GM12878 (cell line): Measurements from ENCODE around the gene DCST1. TPM values are rescaled to one million over a fixed set of nuclear protein-coding genes. Genes with fewer than 3 reads are reported as not detected.

Experiments
- ATAC-seq: fragments of 200-7000 bp; cut with Tn5 transposase; 3 replicates; pipeline ENCODE4 v1.9.1; 2020; ENCODE audit warnings: mild to moderate bottlenecking, moderate library complexity
- BruUV-seq: library from RNA; stranded (reverse); fragments of 400-500 nt; replicated peaks from 2 replicates; lab custom pipeline; 2021; lab: Mats Ljungman, UMichigan
- CTCF ChIA-PET: fragments of 300-600 bp; sonication (Branson Sonifier 250); formaldehyde crosslinking; extraction: SDS; loops from one replicate; lab custom pipeline; 2021; ENCODE audit warnings: inconsistent platforms; lab: Yijun Ruan, JAX
- POLR2A ChIA-PET: fragments of 350-600 bp; formaldehyde crosslinking; extraction: SDS; loops from one replicate; lab custom pipeline; 2021; ENCODE audit warnings: inconsistent platforms; lab: Charles Lee
- RAD21 ChIA-PET: fragments of 300-600 bp; sonication (Branson Sonifier 250); formaldehyde crosslinking; loops from one replicate; lab custom pipeline; 2023; ENCODE audit warnings: antibody characterized with exemption; ENCODE audit not compliant: unreplicated experiment; lab: Charles Lee
- SMC1A ChIA-PET: fragments of 300-600 bp; sonication (Branson Sonifier 250); formaldehyde crosslinking; loops from one replicate; lab custom pipeline; 2023; ENCODE audit not compliant: unreplicated experiment, uncharacterized antibody; lab: Charles Lee
- DNase-seq: peaks from one replicate; pipeline ENCODE4 v3.0.0-alpha.2; 2011; ENCODE audit warnings: low read depth, low spot score
- FAIRE-seq: peaks from 3 replicates; lab custom pipeline; 2011; peaks lifted over from hg19 to GRCh38; lab: Jason Lieb, UNC
- H2AFZ ChIP-seq: 2 replicates; pipeline ENCODE4 v1.6.0; 2011; ENCODE audit warnings: low read depth, low read length, control low read depth; ENCODE audit not compliant: control insufficient read depth
- H3K27ac ChIP-seq: 2 replicates; pipeline ENCODE4 v1.5.1; 2011; ENCODE audit warnings: control low read depth; ENCODE audit not compliant: control insufficient read depth, insufficient read depth
- H3K27me3 ChIP-seq, 2 experiments: replicated peaks in 1 of 2; 2 replicates each; pipeline versions ENCODE4 v1.6.0 to v1.6.1; 2011; ENCODE audit warnings: low read length in 1 of 2; ENCODE audit not compliant: control insufficient read depth in 2 of 2, insufficient read depth in 2 of 2
- H3K36me3 ChIP-seq, 2 experiments: 2 replicates each; pipeline ENCODE4 v1.5.1; 2011; ENCODE audit warnings: low read length in 1 of 2; ENCODE audit not compliant: control insufficient read depth in 2 of 2, insufficient read depth in 2 of 2
- H3K4me1 ChIP-seq: 2 replicates; pipeline ENCODE4 v1.6.1; 2011; ENCODE audit warnings: mild to moderate bottlenecking, low read length, moderate library complexity, mixed read lengths; ENCODE audit not compliant: control insufficient read depth, insufficient read depth
- H3K4me2 ChIP-seq: 2 replicates; pipeline ENCODE4 v1.6.0; 2011; ENCODE audit warnings: control low read depth; ENCODE audit not compliant: control insufficient read depth, insufficient read depth
- H3K4me3 ChIP-seq: fragments of 200-600 bp; sonication (generic); 2 replicates; pipeline ENCODE4 v1.5.1; 2016
- H3K79me2 ChIP-seq: 2 replicates; pipeline ENCODE4 v1.6.0; 2011; ENCODE audit warnings: low read length; ENCODE audit not compliant: control insufficient read depth, insufficient read depth
- H3K9ac ChIP-seq: 2 replicates; pipeline ENCODE4 v1.8.0; 2011; ENCODE audit warnings: low read length, control low read depth, mixed read lengths; ENCODE audit not compliant: control insufficient read depth, insufficient read depth
- H3K9me3 ChIP-seq: replicated peaks from 3 replicates; pipeline ENCODE4 v1.5.1; 2011; ENCODE audit warnings: mild to moderate bottlenecking, low read length; ENCODE audit not compliant: control insufficient read depth, insufficient read depth
- H4K20me1 ChIP-seq: 2 replicates; pipeline ENCODE4 v1.6.0; 2011; ENCODE audit not compliant: control insufficient read depth, insufficient read depth
- ASH2L ChIP-seq: fragments of 300-600, 200-600 bp; sonication (generic); IDR thresholded peaks from 2 replicates; pipeline ENCODE4 v1.6.1; 2017; ENCODE audit warnings: low read depth, mild to moderate bottlenecking, borderline replicate concordance
- BCL3 ChIP-seq: IDR thresholded peaks from 2 replicates; pipeline ENCODE4 v1.6.1; 2011; ENCODE audit warnings: borderline replicate concordance, low read depth, mild to moderate bottlenecking, moderate library complexity, low read length; ENCODE audit not compliant: insufficient read depth, poor library complexity, severe bottlenecking
- EP300 ChIP-seq, 2 experiments: fragments of 150-350 bp in 1 of 2; IDR thresholded peaks; 2 replicates each; pipeline ENCODE4 v1.6.1; 2011 to 2012; ENCODE audit warnings: low read depth in 2 of 2, low read length in 2 of 2, borderline replicate concordance in 1 of 2, improper control_type of control experiment in 1 of 2, inconsistent platforms in 1 of 2; ENCODE audit not compliant: control insufficient read depth in 1 of 2
- GATAD2B ChIP-seq: fragments of 450-650 bp; conservative IDR thresholded peaks from 2 replicates; pipeline ENCODE4 v1.6.1; 2017; ENCODE audit warnings: low read depth, mild to moderate bottlenecking, moderate library complexity
- RELB ChIP-seq: fragments of 450-650 bp; IDR thresholded peaks from 2 replicates; pipeline ENCODE4 v1.6.1; 2017; ENCODE audit warnings: low read depth, mild to moderate bottlenecking, moderate library complexity
- SREBF1 ChIP-seq: IDR thresholded peaks from 2 replicates; pipeline ENCODE4 v1.6.1; 2012; ENCODE audit warnings: mild to moderate bottlenecking, low read length
- STAT1 ChIP-seq: fragments of 450-650 bp; conservative IDR thresholded peaks from 2 replicates; pipeline ENCODE4 v1.6.1; 2014; ENCODE audit warnings: antibody characterized with exemption, mild to moderate bottlenecking
- TAF1 ChIP-seq: IDR thresholded peaks from 2 replicates; pipeline ENCODE4 v1.6.1; 2011; ENCODE audit warnings: mild to moderate bottlenecking, low read depth, low read length, borderline replicate concordance
- TARDBP ChIP-seq: IDR thresholded peaks from 2 replicates; pipeline ENCODE4 v1.6.1; 2016; ENCODE audit warnings: borderline replicate concordance
- ZBED1 ChIP-seq: IDR thresholded peaks from 2 replicates; pipeline ENCODE4 v1.6.1; 2016; ENCODE audit warnings: borderline replicate concordance
- WGBS: methylation state at CpG from one replicate; pipeline ENCODE4 v1.1.6; 2016; ENCODE audit warnings: low lambda C conversion rate; ENCODE audit not compliant: insufficient replicate concordance, insufficient coverage; ENCODE audit errors: missing lambda C conversion rate; 5-methylcytosine and 5-hydroxymethylcytosine counted together
- in situ Hi-C: fragments of 300-500 bp; cut with MboI; formaldehyde crosslinking; loops from 9 replicates; pipeline ENCODE4 v1.14.3; 2018; ENCODE audit warnings: mixed read lengths
- intact Hi-C: fragments of 100-400 bp; cut with micrococcal nuclease; formaldehyde crosslinking; loops from one replicate; pipeline ENCODE4 v1.14.2; 2022; ENCODE audit not compliant: unreplicated experiment
- polyA plus RNA-seq, 11 experiments: library from polyadenylated mRNA; depleted of rRNA in 4 of 11; unstranded in 6 of 11; stranded (reverse) in 5 of 11; fragments of >200 nt; fragmentation: Nextera tagmentation in 4 of 11; fragmentation: Illumina TruSeq in 1 of 11; extraction: Ambion mirVana in 4 of 11; extraction: Trizol in 1 of 11; gene quantifications; 1 replicate in 1 of 11; 2 replicates in 10 of 11; pipeline versions ENCODE4 v1.2.1 to v1.2.3, GENCODE V29; 2011 to 2016; ENCODE audit warnings: inconsistent platforms in 2 of 11, missing spikeins in 2 of 11, low read depth in 1 of 11
- total RNA-seq, 4 experiments: library from RNA; depleted of rRNA in 3 of 4; stranded (reverse); fragments of >200 nt in 3 of 4; fragmentation: Illumina TruSeq in 1 of 4; extraction: Trizol in 1 of 4; gene quantifications; 2 replicates each; pipeline versions ENCODE4 v1.2.1 to v1.2.3, GENCODE V29; 2013 to 2021

Gene DCST1
- total and polyA plus RNA-seq, 10 of the 15 experiments (the other 5 are each of a cell fraction or from before 2014, with no cell fraction given) = not detected

GRCh38 chr1:155030243-155030795, 3.3 kb upstream of the DCST1 start:
- no peaks in the 10 kb centered on the region for H3K79me2 ChIP-seq
- H2AFZ ChIP-seq = no peak overlapping the region
- ChIA-PET CTCF (no interaction called here), SMC1A (interaction anchor here (0.7 kb wide), 1 partner anchor 14 kb away, joined by 3 read pairs; no protein-coding TSS in a partner anchor), RAD21 (no interaction called here), POLR2A (no interaction called here)
- no peak for ATAC-seq
- no peak for TF ChIP-seq GATAD2B
- TF ChIP-seq TAF1 = no peak
- TF ChIP-seq SREBF1 = no peak
- TF ChIP-seq ASH2L = no peak
- no peak for TF ChIP-seq TARDBP
- TF ChIP-seq STAT1 = no peak
- no peaks in the 10 kb centered on the region for H4K20me1 ChIP-seq
- WGBS = 37% methylated on average over 15 of the region's 15 CpGs
- no TSS peak for BruUV-seq
- no peak overlapping the region for H3K4me3 ChIP-seq
- H3K9ac ChIP-seq = no peak overlapping the region
- in situ Hi-C loops = no loop called here
- no peak for FAIRE-seq
- H3K9me3 ChIP-seq = no peaks in the 10 kb centered on the region
- no peaks in the 10 kb centered on the region; a peak in 2 of 4 replicates for H3K27me3 ChIP-seq
- intact Hi-C loops = no loop called here
- H3K27ac ChIP-seq = no peak overlapping the region
- DNase-seq = no peak
- H3K36me3 ChIP-seq = no peaks in the 10 kb centered on the region
- H3K4me2 ChIP-seq = no peak overlapping the region
- no peaks in the 10 kb centered on the region for H3K4me1 ChIP-seq

GRCh38 chr1:155030899-155031298, 2.7 kb upstream of the DCST1 start:
- SMC1A ChIA-PET = interaction anchor here (0.7 kb wide), 1 partner anchor 15 kb away, joined by 3 read pairs; no protein-coding TSS in a partner anchor
- POLR2A ChIA-PET = no interaction called here
- H3K4me1 ChIP-seq = no peaks in the 10 kb centered on the region

More at GRCh38 chr1:155030899-155031298, 2.7 kb upstream of the DCST1 start:
- no peak overlapping the region for H3K9ac ChIP-seq
- no peak overlapping the region for H3K4me3 ChIP-seq
- H3K4me2 ChIP-seq = no peak overlapping the region
- no peaks in the 10 kb centered on the region for H3K79me2 ChIP-seq
- RAD21 ChIA-PET = no interaction called here
- no peaks in the 10 kb centered on the region; a peak in 2 of 4 replicates for H3K27me3 ChIP-seq
- TF ChIP-seq RELB (no peak), ZBED1 (no peak), BCL3 (no peak), EP300 (IDR thresholded peaks at IDR 0.05; ENCODE audit: borderline replicate concordance in 1 of 2, control insufficient read depth in 1 of 2, low read depth in 2 of 2, low read length in 2 of 2) (no peak)
- no peak for ATAC-seq
- in situ Hi-C loops = no loop called here
- H4K20me1 ChIP-seq = no peaks in the 10 kb centered on the region
- FAIRE-seq = no peak
- 58% methylated on average over 8 of the region's 11 CpGs for whole genome bisulfite sequencing
- H3K36me3 ChIP-seq = no peaks in the 10 kb centered on the region
- CTCF ChIA-PET = no interaction called here
- H3K27ac ChIP-seq = no peak overlapping the region
- no peak overlapping the region for H2AFZ ChIP-seq
- no peaks in the 10 kb centered on the region for H3K9me3 ChIP-seq
- DNase-seq = no peak
- BruUV-seq = no TSS peak
- intact Hi-C loops = no loop called here
